ENCODE measurements around the gene USP19.

USP19 gene

DNA sequence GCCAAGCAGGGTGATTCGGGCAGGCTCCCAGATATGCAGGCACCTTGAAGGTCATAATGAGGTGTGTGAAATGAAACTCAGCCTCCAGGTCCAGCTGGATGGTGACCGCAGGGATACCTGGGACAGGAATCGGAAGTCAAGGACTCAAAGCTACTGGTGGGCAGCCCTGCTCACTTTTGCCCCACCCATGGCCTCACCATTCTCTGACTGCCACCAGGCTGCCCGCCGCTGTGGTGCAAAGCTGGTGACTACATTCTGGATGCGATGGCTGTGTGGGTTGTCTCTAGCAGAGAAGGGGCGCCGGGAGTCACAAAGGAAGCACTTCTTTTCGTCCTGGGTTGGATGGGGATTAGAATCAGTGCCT is 11.4 kb upstream of the USP19 start:
- H3K27me3 ChIP-seq (replicated peaks; ENCODE audit: control insufficient read depth, insufficient read depth, low read length), result no peaks in the 10 kb centered on the region
- H3K36me3 ChIP-seq (ENCODE audit: control insufficient read depth, insufficient read depth, low read length), result no peaks in the 10 kb centered on the region
- DNase-seq (ENCODE audit: extremely low read depth, insufficient read length), result no peak
- no peak overlapping the region for H3K4me3 ChIP-seq (replicated peaks; ENCODE audit: low read depth, low read length)
- TF ChIP-seq, protein P1, sequence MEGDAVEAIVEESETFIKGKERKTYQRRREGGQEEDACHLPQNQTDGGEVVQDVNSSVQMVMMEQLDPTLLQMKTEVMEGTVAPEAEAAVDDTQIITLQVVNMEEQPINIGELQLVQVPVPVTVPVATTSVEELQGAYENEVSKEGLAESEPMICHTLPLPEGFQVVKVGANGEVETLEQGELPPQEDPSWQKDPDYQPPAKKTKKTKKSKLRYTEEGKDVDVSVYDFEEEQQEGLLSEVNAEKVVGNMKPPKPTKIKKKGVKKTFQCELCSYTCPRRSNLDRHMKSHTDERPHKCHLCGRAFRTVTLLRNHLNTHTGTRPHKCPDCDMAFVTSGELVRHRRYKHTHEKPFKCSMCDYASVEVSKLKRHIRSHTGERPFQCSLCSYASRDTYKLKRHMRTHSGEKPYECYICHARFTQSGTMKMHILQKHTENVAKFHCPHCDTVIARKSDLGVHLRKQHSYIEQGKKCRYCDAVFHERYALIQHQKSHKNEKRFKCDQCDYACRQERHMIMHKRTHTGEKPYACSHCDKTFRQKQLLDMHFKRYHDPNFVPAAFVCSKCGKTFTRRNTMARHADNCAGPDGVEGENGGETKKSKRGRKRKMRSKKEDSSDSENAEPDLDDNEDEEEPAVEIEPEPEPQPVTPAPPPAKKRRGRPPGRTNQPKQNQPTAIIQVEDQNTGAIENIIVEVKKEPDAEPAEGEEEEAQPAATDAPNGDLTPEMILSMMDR (IDR thresholded peaks at IDR 0.05; ENCODE audit: insufficient read depth, low read length, poor library complexity, severe bottlenecking), result no peak

DNA sequence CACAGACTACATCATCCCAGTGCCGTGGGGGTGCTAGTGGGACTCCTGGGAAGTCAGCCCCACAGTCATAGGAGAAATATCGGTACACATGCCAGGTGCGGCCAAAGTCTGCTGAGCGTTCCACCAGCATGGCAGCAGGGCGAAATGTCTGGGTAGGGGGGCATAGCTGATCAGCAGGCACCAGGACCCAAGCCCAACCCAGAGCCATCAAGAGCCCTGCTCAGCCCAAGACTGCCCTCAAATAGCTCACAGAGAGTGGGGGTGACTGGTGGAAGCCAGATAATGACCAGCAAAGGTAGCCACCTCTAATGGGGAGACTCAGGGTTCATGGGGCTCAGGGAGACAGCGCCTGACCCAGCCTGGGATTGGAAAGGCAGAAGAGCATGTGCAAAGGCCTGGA is 11.0 kb upstream of the USP19 start:
- Histone ChIP-seq H3K36me3 (ENCODE audit: control insufficient read depth, insufficient read depth, low read length) (no peaks in the 10 kb centered on the region), H3K4me3 (replicated peaks; ENCODE audit: low read depth, low read length) (no peak overlapping the region), H3K27me3 (replicated peaks; ENCODE audit: control insufficient read depth, insufficient read depth, low read length) (no peaks in the 10 kb centered on the region)
- TF ChIP-seq, protein P1 (IDR thresholded peaks at IDR 0.05; ENCODE audit: insufficient read depth, low read length, poor library complexity, severe bottlenecking), result no peak
- no peak for DNase-seq (ENCODE audit: extremely low read depth, insufficient read length)

DNA sequence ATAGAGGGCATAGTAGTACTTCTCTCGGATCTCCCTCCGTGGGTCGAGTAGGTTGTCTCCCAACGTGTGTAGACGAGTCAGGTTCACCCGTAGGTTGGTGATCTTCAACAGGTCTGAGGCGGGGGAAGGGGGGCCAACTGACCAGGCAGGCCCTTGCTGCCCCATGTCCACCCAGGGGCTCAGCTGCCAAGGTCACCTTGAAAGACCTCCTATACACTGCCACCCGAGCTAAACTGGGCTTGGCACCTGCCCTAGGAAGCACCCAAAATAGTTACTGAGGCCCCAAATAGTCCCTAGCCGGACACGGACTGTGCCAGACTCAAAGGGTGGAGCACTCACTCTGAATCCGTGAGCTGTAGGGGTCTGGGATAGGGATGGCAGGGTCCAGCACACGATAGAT is 10.4 kb upstream of the USP19 start:
- Histone ChIP-seq H3K36me3 (ENCODE audit: control insufficient read depth, insufficient read depth, low read length) (no peaks in the 10 kb centered on the region), H3K4me3 (replicated peaks; ENCODE audit: low read depth, low read length) (no peak overlapping the region), H3K27me3 (replicated peaks; ENCODE audit: control insufficient read depth, insufficient read depth, low read length) (no peaks in the 10 kb centered on the region)
- TF ChIP-seq, protein P1 (IDR thresholded peaks at IDR 0.05; ENCODE audit: insufficient read depth, low read length, poor library complexity, severe bottlenecking), result no peak
- no peak for DNase-seq (ENCODE audit: extremely low read depth, insufficient read length)

DNA sequence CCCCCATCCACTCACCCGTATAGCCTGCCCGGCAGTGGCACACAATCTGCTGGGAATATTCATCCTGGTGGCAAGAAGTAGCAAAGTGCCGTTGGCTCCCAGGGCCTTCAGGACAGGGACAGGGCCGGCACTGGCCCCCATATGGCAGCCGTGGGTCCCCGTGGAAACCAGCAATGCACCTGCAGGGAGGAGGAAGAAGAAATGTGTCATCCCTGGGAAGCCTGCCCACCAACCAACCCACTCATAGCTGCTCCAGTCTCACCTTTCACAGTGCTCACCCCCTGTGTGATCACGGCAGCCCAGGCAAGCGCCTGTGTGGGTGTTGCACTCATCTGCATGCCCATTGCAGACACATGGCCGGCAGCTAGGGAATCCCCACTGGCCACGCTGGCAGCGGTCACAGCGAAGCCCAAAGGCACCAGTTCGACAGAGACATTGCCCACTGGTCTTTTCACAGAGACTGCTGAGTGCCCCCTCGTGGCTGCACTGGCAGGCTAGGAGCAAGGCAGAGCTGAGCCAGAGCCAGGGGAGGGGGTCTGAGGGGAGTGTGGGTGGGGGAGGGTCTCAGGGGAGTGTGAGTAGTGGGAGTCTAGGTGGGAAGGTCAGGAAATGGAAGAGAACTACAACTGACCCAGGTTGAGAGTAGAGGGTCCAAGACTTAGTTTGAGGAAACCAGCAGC is 4.5 kb upstream of the USP19 start:
- H3K4me3 ChIP-seq (replicated peaks; ENCODE audit: low read depth, low read length), result no peak overlapping the region
- no peaks in the 10 kb centered on the region for H3K36me3 ChIP-seq (ENCODE audit: control insufficient read depth, insufficient read depth, low read length)
- no peaks in the 10 kb centered on the region for H3K27me3 ChIP-seq (replicated peaks; ENCODE audit: control insufficient read depth, insufficient read depth, low read length)
- no peak for DNase-seq (ENCODE audit: extremely low read depth, insufficient read length)
- TF ChIP-seq, protein P1 (IDR thresholded peaks at IDR 0.05; ENCODE audit: insufficient read depth, low read length, poor library complexity, severe bottlenecking), result peak; percentile 62

DNA sequence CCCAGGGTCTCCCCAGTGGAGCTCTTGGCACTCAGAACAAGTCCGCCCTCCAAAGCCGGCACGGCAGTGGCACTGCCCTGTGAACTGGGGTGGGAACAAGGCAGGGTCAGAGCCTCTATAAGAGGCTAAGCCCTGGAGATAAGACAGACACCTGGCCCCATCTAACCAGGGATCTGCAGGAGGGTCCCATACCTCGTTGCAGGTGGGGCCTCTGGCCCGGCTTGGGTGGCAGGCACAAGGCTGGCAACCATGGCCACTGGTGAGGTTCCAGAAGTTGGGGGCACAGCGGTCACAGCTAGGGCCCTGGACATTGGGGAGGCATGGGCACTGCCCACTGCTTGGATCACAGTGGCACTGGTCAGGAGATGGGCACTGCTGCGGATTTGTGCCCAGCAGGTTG is 3.6 kb upstream of the USP19 start:
- no peaks in the 10 kb centered on the region for H3K36me3 ChIP-seq (ENCODE audit: control insufficient read depth, insufficient read depth, low read length)
- H3K4me3 ChIP-seq (replicated peaks; ENCODE audit: low read depth, low read length), result no peak overlapping the region
- no peaks in the 10 kb centered on the region for H3K27me3 ChIP-seq (replicated peaks; ENCODE audit: control insufficient read depth, insufficient read depth, low read length)
- no peak for DNase-seq (ENCODE audit: extremely low read depth, insufficient read length)
- TF ChIP-seq, protein P1 (IDR thresholded peaks at IDR 0.05; ENCODE audit: insufficient read depth, low read length, poor library complexity, severe bottlenecking), result no peak

DNA sequence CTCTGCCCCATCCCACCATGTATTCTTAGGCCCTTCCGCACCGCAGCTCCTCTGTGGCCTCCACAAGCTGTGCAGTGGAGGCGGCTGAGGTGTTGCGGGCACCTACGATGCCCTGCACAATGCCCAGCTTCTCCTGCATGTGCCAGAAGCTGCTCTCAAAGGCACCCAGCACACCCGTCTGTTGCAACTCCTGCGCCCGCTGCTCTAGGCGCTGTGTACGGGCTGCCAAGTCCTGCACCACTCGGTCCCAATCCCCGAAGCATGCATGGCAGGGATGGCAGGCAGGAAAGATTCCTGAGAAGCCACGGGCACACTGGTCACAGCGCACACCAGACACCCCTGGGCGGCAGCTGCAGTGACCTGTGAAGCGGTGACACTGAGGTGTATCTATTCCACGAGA is 3.1 kb upstream of the USP19 start:
- TF ChIP-seq, protein P1 (IDR thresholded peaks at IDR 0.05; ENCODE audit: insufficient read depth, low read length, poor library complexity, severe bottlenecking), result no peak
- no peak for DNase-seq (ENCODE audit: extremely low read depth, insufficient read length)
- Histone ChIP-seq H3K27me3 (replicated peaks; ENCODE audit: control insufficient read depth, insufficient read depth, low read length) (no peaks in the 10 kb centered on the region), H3K4me3 (replicated peaks; ENCODE audit: low read depth, low read length) (no peak overlapping the region), H3K36me3 (ENCODE audit: control insufficient read depth, insufficient read depth, low read length) (no peaks in the 10 kb centered on the region)

All from GM06990 (cell line).